Sciatic nerve (tissue), 2 donors: ENCODE results near the gene PGS1. TPM values are rescaled to one million over a fixed set of nuclear protein-coding genes. Genes with fewer than 3 reads are reported as not detected.

Source experiments
- ATAC-seq: fragments of 200-7000 bp; cut with Tn5 transposase; one replicate; pipeline ENCODE4 v1.9.1; 2020; ENCODE audit warnings: mild to moderate bottlenecking, moderate library complexity
- DNase-seq: peaks from one replicate; pipeline ENCODE4 v3.0.0-alpha.2; 2020; ENCODE audit warnings: low spot score
- intact Hi-C: fragments of 100-400 bp; cut with DNase I; formaldehyde crosslinking; loops from one replicate; pipeline ENCODE4 v1.14.2; 2022
- total RNA-seq: library from RNA; stranded (reverse); fragmentation: NEBNext Ultra II Directional; extraction: Animal tissue kit (Norgen Biotek cat#: 25700); gene quantifications from one replicate; pipeline ENCODE4 v1.2.1, GENCODE V29; 2021
- donor health status: DM: no; HTN: no; CAD: no.
- donor health status: DM: no; HTN: no; CAD: no.

The PGS1 gene
- total RNA-seq, 1 donor from 2014 or later = 59.2 TPM

GRCh38 chr17:78399028-78399692 is 20.7 kb downstream of the PGS1 start:
- ATAC-seq (no peak), DNase-seq (no peak)
- intact Hi-C loops = no loop called here

- ATAC-seq = no peak
- intact Hi-C loops = no loop called here
- DNase-seq = no peak
Observed at GRCh38 chr17:78399693-78400144, 21.3 kb downstream of the PGS1 start.

- ATAC-seq (no peak), DNase-seq (no peak)
- intact Hi-C loops = no loop called here
Observed at GRCh38 chr17:78400581-78401240, 22.3 kb downstream of the PGS1 start.

GRCh38 chr17:78401246-78401645 is 22.8 kb downstream of the PGS1 start:
- ATAC-seq (no peak), DNase-seq (no peak)
- intact Hi-C loops = no loop called here

- intact Hi-C loops = no loop called here
- no peak for DNase-seq
- no peak for ATAC-seq
Observed at GRCh38 chr17:78401891-78402290, 23.4 kb downstream of the PGS1 start.

GRCh38 chr17:78403822-78404221 is 25.4 kb downstream of the PGS1 start:
- intact Hi-C loops = no loop called here
- ATAC-seq (no peak), DNase-seq (no peak)

GRCh38 chr17:78406396-78406795 is 27.9 kb downstream of the PGS1 start:
- no peak for ATAC-seq
- intact Hi-C loops = no loop called here

GRCh38 chr17:78406920-78407319 is 28.5 kb downstream of the PGS1 start:
- intact Hi-C loops = no loop called here
- ATAC-seq (no peak), DNase-seq (no peak)

More at GRCh38 chr17:78406396-78406795, 27.9 kb downstream of the PGS1 start:
- no peak for DNase-seq

GRCh38 chr17:78407387-78408000 is 29.0 kb downstream of the PGS1 start:
- DNase-seq = no peak
- ATAC-seq = no peak
- intact Hi-C loops = no loop called here

- DNase-seq = no peak
- no peak for ATAC-seq
- intact Hi-C loops = no loop called here
Observed at GRCh38 chr17:78408476-78409050, 30.1 kb downstream of the PGS1 start.

GRCh38 chr17:78409191-78409928 is 30.9 kb downstream of the PGS1 start:
- intact Hi-C loops = no loop called here
- DNase-seq (no peak), ATAC-seq (no peak)

GRCh38 chr17:78411241-78411857 is 32.9 kb downstream of the PGS1 start:
- intact Hi-C loops = no loop called here
- peak; percentile 28 for ATAC-seq

GRCh38 chr17:78412403-78412802 is 34.0 kb downstream of the PGS1 start:
- no peak for DNase-seq
- no peak for ATAC-seq
- intact Hi-C loops = no loop called here

More at GRCh38 chr17:78411241-78411857, 32.9 kb downstream of the PGS1 start:
- DNase-seq = no peak

GRCh38 chr17:78414178-78415162 is 36.0 kb downstream of the PGS1 start:
- ATAC-seq = no peak
- intact Hi-C loops = no loop called here
- no peak for DNase-seq

GRCh38 chr17:78415821-78416711 is 37.6 kb downstream of the PGS1 start:
- ATAC-seq (peak; percentile 11), DNase-seq (no peak)
- intact Hi-C loops = no loop called here

GRCh38 chr17:78416791-78417530 is 38.5 kb downstream of the PGS1 start:
- intact Hi-C loops = no loop called here
- DNase-seq (no peak), ATAC-seq (peak; percentile 74)
